Activated CD4-positive, alpha-beta T cell treated with anti-CD3 and anti-CD28 coated beads, Interleukin-2, amount 50 U/mL, for 1 hour (primary cell): ENCODE measurements around the gene STX12.
"Not testable (repeated sequence)": the region's sequence is repeated elsewhere in the genome, so short reads cannot be mapped to it uniquely, and the experiment has no call there.

ENCODE experiments used
- DNase-seq: peaks from one replicate; pipeline ENCODE4 v3.0.0-alpha.2; 2020

STX12 gene

GRCh38 chr1:27831568-27832410, 58.8 kb downstream of the STX12 start:
- DNase-seq = no peak

- DNase-seq = no peak
Observed at GRCh38 chr1:27832762-27833161, 59.7 kb downstream of the STX12 start.

GRCh38 chr1:27833470-27833869, 60.5 kb downstream of the STX12 start:
- DNase-seq = no peak

GRCh38 chr1:27835046-27835445, 62.0 kb downstream of the STX12 start:
- no peak for DNase-seq

- DNase-seq = no peak
Observed at GRCh38 chr1:27835501-27835900, 62.5 kb downstream of the STX12 start.

- DNase-seq = no peak
Observed at GRCh38 chr1:27849951-27850350, 76.9 kb downstream of the STX12 start.

GRCh38 chr1:27855085-27855484, 82.1 kb downstream of the STX12 start:
- DNase-seq = no peak

- no peak for DNase-seq
Observed at GRCh38 chr1:27856561-27857343, 83.7 kb downstream of the STX12 start.

- DNase-seq = not testable (repeated sequence)
Observed at GRCh38 chr1:27857552-27857951, 84.5 kb downstream of the STX12 start.

GRCh38 chr1:27858072-27858948, 85.3 kb downstream of the STX12 start:
- DNase-seq = peak; percentile 86

GRCh38 chr1:27858949-27859576, 86.0 kb downstream of the STX12 start:
- DNase-seq = no peak

- no peak for DNase-seq
Observed at GRCh38 chr1:27861436-27861835, 88.4 kb downstream of the STX12 start.

GRCh38 chr1:27862004-27862403, 89.0 kb downstream of the STX12 start:
- DNase-seq = no peak

GRCh38 chr1:27862671-27863537, 89.9 kb downstream of the STX12 start:
- no peak for DNase-seq

GRCh38 chr1:27863538-27863915, 90.5 kb downstream of the STX12 start:
- no peak for DNase-seq

GRCh38 chr1:27864264-27864895, 91.4 kb downstream of the STX12 start:
- DNase-seq = peak; percentile 16

GRCh38 chr1:27865821-27866220, 92.8 kb downstream of the STX12 start:
- no peak for DNase-seq

GRCh38 chr1:27868556-27868931, 95.5 kb downstream of the STX12 start:
- DNase-seq = no peak

GRCh38 chr1:27868932-27869718, 96.1 kb downstream of the STX12 start:
- peak; percentile 43 for DNase-seq

GRCh38 chr1:27869719-27870085, 96.7 kb downstream of the STX12 start:
- DNase-seq = no peak
